K562 (cell line): ENCODE results near the gene OPRL1. TPM values are rescaled to one million over a fixed set of nuclear protein-coding genes. Genes with fewer than 3 reads are reported as not detected.

ENCODE experiments used
- ARNT ChIP-seq, 2 experiments: fragments of 450-650 bp; IDR thresholded peaks; 2 replicates each; pipeline ENCODE4 v1.6.1; 2016; ENCODE audit warnings: mild to moderate bottlenecking in 1 of 2
- CHD2 ChIP-seq: IDR thresholded peaks from 2 replicates; pipeline ENCODE4 v1.6.1; 2011; ENCODE audit warnings: low read depth, low read length
- CHD7 ChIP-seq: fragments of 200-600 bp; sonication (generic); IDR thresholded peaks from one replicate; pipeline ENCODE4 v1.6.1; 2012; ENCODE audit warnings: mild to moderate bottlenecking, low read depth, low read length, inconsistent platforms
- E2F6 ChIP-seq, 2 experiments: IDR thresholded peaks; 2 replicates each; pipeline ENCODE4 v1.6.1; 2011; ENCODE audit warnings: borderline replicate concordance in 1 of 2, control low read depth in 1 of 2, low read depth in 1 of 2, low read length in 1 of 2, mild to moderate bottlenecking in 1 of 2, mixed read lengths in 1 of 2, moderate library complexity in 1 of 2; ENCODE audit not compliant: insufficient read depth in 1 of 2, insufficient read length in 1 of 2, poor library complexity in 1 of 2, severe bottlenecking in 1 of 2; ENCODE audit errors: extremely low read depth in 1 of 2
- ESRRA ChIP-seq: fragments of 450-650 bp; IDR thresholded peaks from 2 replicates; pipeline ENCODE4 v1.6.1; 2014; ENCODE audit warnings: low read depth, mild to moderate bottlenecking, moderate library complexity, borderline replicate concordance
- ESRRB ChIP-seq: fragments of 250-450 bp; sonication (Bioruptor Pico); IDR thresholded peaks from 2 replicates; pipeline ENCODE4 v1.5.0; 2020; ENCODE audit warnings: mild to moderate bottlenecking, moderate library complexity, borderline replicate concordance
- HNRNPK ChIP-seq: fragments of 200-400 bp; formaldehyde crosslinking; IDR thresholded peaks from one replicate; pipeline ENCODE4 v1.6.1; 2018; ENCODE audit warnings: mild to moderate bottlenecking, low read depth, low read length; ENCODE audit not compliant: poor library complexity, severe bottlenecking
- ILF3 ChIP-seq: fragments of 450-650 bp; IDR thresholded peaks from 2 replicates; pipeline ENCODE4 v1.6.1; 2018; ENCODE audit warnings: antibody characterized with exemption, mild to moderate bottlenecking, moderate library complexity, borderline replicate concordance
- KDM5B ChIP-seq: fragments of 200-600 bp; sonication (generic); IDR thresholded peaks from 2 replicates; pipeline ENCODE4 v1.6.1; 2012; ENCODE audit warnings: low read depth, mild to moderate bottlenecking, moderate library complexity, low read length, control low read depth, inconsistent platforms; ENCODE audit not compliant: insufficient replicate concordance
- NEUROD1 ChIP-seq: fragments of 150-350 bp; IDR thresholded peaks from 2 replicates; pipeline ENCODE4 v1.6.1; 2014; ENCODE audit warnings: borderline replicate concordance, low read length, low read depth; ENCODE audit not compliant: partially characterized antibody
- SIRT6 ChIP-seq: IDR thresholded peaks from one replicate; pipeline ENCODE4 v1.6.1; 2012; ENCODE audit warnings: low read depth, mild to moderate bottlenecking, control low read depth, inconsistent platforms, low read length, moderate library complexity
- ZNF449 ChIP-seq: fragments of 250-450 bp; sonication (Bioruptor Pico); IDR thresholded peaks from 2 replicates; pipeline ENCODE4 v1.8.0; 2022; ENCODE audit warnings: moderate library complexity, mild to moderate bottlenecking, inconsistent platforms
- polyA plus RNA-seq, 8 experiments: library from polyadenylated mRNA; depleted of rRNA in 4 of 8; stranded (reverse) in 5 of 8; unstranded in 3 of 8; fragments of >200 nt; fragmentation: Nextera tagmentation in 2 of 8; fragmentation: Illumina TruSeq in 1 of 8; extraction: Ambion mirVana in 2 of 8; extraction: Trizol in 1 of 8; gene quantifications; 2 replicates each; pipeline versions ENCODE4 v1.2.1 to v1.2.3, GENCODE V29; 2011 to 2014; ENCODE audit warnings: inconsistent platforms in 1 of 8, missing spikeins in 1 of 8
- total RNA-seq, 7 experiments: library from RNA; depleted of rRNA in 6 of 7; stranded (reverse); fragments of >200 nt in 6 of 7; fragmentation: Illumina TruSeq in 2 of 7; extraction: Trizol in 2 of 7; gene quantifications; 2 replicates each; pipeline versions ENCODE4 v1.2.1 to v1.2.3, GENCODE V29; 2011 to 2021; ENCODE audit warnings: low replicate concordance in 1 of 7

Gene OPRL1
- total and polyA plus RNA-seq, 9 of the 15 experiments (the other 6 are each of a cell fraction or from before 2014, with no cell fraction given): 0.06 to 0.33 (median 0.11) TPM; not detected in 2

- peak; percentile 17 for TF ChIP-seq KDM5B
- no peak for TF ChIP-seq E2F6 (IDR thresholded peaks at IDR 0.05; ENCODE audit: borderline replicate concordance in 1 of 2, extremely low read depth in 1 of 2, insufficient read depth in 1 of 2, insufficient read length in 1 of 2, low read depth in 1 of 2, low read length in 1 of 2, poor library complexity in 1 of 2, severe bottlenecking in 1 of 2)
- TF ChIP-seq ILF3: no peak
- TF ChIP-seq HNRNPK: no peak
- no peak for TF ChIP-seq ZNF449 (CRISPR knock-in tag)
- TF ChIP-seq ESRRB (CRISPR knock-in tag): no peak
- no peak for TF ChIP-seq ESRRA
- no peak for TF ChIP-seq CHD2
- no peak for TF ChIP-seq NEUROD1
- no peak for TF ChIP-seq SIRT6
- TF ChIP-seq CHD7: no peak
- no peak for TF ChIP-seq ARNT (IDR thresholded peaks at IDR 0.05)
These were observed 15.7 kb upstream of the OPRL1 start (continued) for GRCh38 chr20:64064145-64064698.
